K562 (cell line): Measurements from ENCODE around the gene RGMB. TPM values are rescaled to one million over a fixed set of nuclear protein-coding genes. Genes with fewer than 3 reads are reported as not detected.

Experiments used
- ATAC-seq: fragments of 200-7000 bp; cut with Tn5 transposase; 3 replicates; pipeline ENCODE4 v1.9.1; 2020; ENCODE audit warnings: moderate library complexity
- BruUV-seq: library from RNA; stranded (reverse); fragments of 400-500 nt; replicated peaks from 2 replicates; lab custom pipeline; 2021; lab: Mats Ljungman, UMichigan
- CTCF ChIA-PET: fragments of 300-600 bp; formaldehyde crosslinking; extraction: SDS; loops from one replicate; lab custom pipeline; 2021; ENCODE audit warnings: low intra/inter-chr PET ratio; lab: Yijun Ruan, JAX
- POLR2A ChIA-PET: fragments of 300-600, 350-650 bp; sonication (Branson Sonifier 250); formaldehyde crosslinking; extraction: SDS; loops from one replicate; lab custom pipeline; 2021; ENCODE audit warnings: antibody characterized with exemption, inconsistent platforms; lab: Yijun Ruan, JAX
- DNase-seq, 4 experiments: peaks; one replicate each; pipeline versions ENCODE4 v3.0.0 to v3.0.0-alpha.2; 2011 to 2018; ENCODE audit warnings: low spot score in 3 of 4, mixed read lengths in 3 of 4; ENCODE audit errors: extremely low read depth in 1 of 4
- FAIRE-seq: peaks from 2 replicates; lab custom pipeline; 2011; peaks lifted over from hg19 to GRCh38; lab: Jason Lieb, UNC
- H2AFZ ChIP-seq: 2 replicates; pipeline ENCODE4 v1.6.0; 2011; ENCODE audit warnings: low read depth, low read length, control low read depth, inconsistent platforms
- H3K27ac ChIP-seq: fragments of 200-600 bp; 3 replicates; pipeline ENCODE4 v1.8.0; 2011; ENCODE audit warnings: low read depth, mild to moderate bottlenecking, control low read depth, inconsistent platforms, low read length, moderate library complexity, mixed read lengths; ENCODE audit errors: extremely low read depth
- H3K27me3 ChIP-seq, 2 experiments: fragments of 300-600 bp in 1 of 2; 2 replicates in 1 of 2; 3 replicates in 1 of 2; pipeline versions ENCODE4 v1.6.0 to v1.8.0; 2011; ENCODE audit warnings: inconsistent platforms in 2 of 2, low read length in 2 of 2, mild to moderate bottlenecking in 1 of 2, mixed read lengths in 1 of 2, moderate library complexity in 1 of 2; ENCODE audit not compliant: control insufficient read depth in 2 of 2, insufficient read depth in 2 of 2
- H3K36me3 ChIP-seq: fragments of 300-600 bp; 3 replicates; pipeline ENCODE4 v1.8.0; 2011; ENCODE audit warnings: mild to moderate bottlenecking, low read length, inconsistent platforms; ENCODE audit not compliant: control insufficient read depth, insufficient read depth
- H3K4me1 ChIP-seq, 2 experiments: fragments of 200-600 bp in 1 of 2; replicated peaks in 1 of 2; 2 replicates in 1 of 2; 3 replicates in 1 of 2; pipeline versions ENCODE4 v1.5.1 to v1.8.0; 2011; ENCODE audit warnings: inconsistent platforms in 2 of 2, low read length in 2 of 2, mild to moderate bottlenecking in 1 of 2, mixed read lengths in 1 of 2, moderate library complexity in 1 of 2; ENCODE audit not compliant: control insufficient read depth in 2 of 2, insufficient read depth in 2 of 2
- H3K4me2 ChIP-seq: 2 replicates; pipeline ENCODE4 v1.6.1; 2011; ENCODE audit warnings: low read length, control low read depth, inconsistent platforms, mixed read lengths; ENCODE audit not compliant: insufficient read depth
- H3K4me3 ChIP-seq: fragments of 200-600 bp; sonication (generic), shearing (Covaris generic); 2 replicates; pipeline ENCODE4 v1.5.1; 2016; ENCODE audit warnings: control low read depth, inconsistent platforms
- H3K79me2 ChIP-seq: fragments of 200-600 bp; 3 replicates; pipeline ENCODE4 v1.8.0; 2011; ENCODE audit warnings: low read length, inconsistent platforms; ENCODE audit not compliant: control insufficient read depth, insufficient read depth
- H3K9ac ChIP-seq, 2 experiments: 2 replicates each; pipeline versions ENCODE4 v1.6.0 to v1.6.1; 2011; ENCODE audit warnings: low read depth in 2 of 2, low read length in 2 of 2, control low read depth in 1 of 2, inconsistent platforms in 1 of 2, mild to moderate bottlenecking in 1 of 2, mixed read lengths in 1 of 2; ENCODE audit not compliant: insufficient read depth in 1 of 2
- H3K9me1 ChIP-seq: one replicate; pipeline ENCODE4 v1.6.0; 2011; ENCODE audit warnings: inconsistent platforms, mild to moderate bottlenecking, low read length, moderate library complexity; ENCODE audit not compliant: control insufficient read depth, insufficient read depth
- H3K9me3 ChIP-seq: replicated peaks from 2 replicates; pipeline ENCODE4 v1.5.1; 2011; ENCODE audit warnings: low read depth, low read length, inconsistent platforms; ENCODE audit not compliant: control insufficient read depth, insufficient read depth
- H4K20me1 ChIP-seq: replicated peaks from 2 replicates; pipeline ENCODE4 v1.6.1; 2011; ENCODE audit warnings: low read length, inconsistent platforms, mixed read lengths; ENCODE audit not compliant: control insufficient read depth, insufficient read depth
- CREBBP ChIP-seq: IDR thresholded peaks from one replicate; pipeline ENCODE4 v1.6.1; 2012; ENCODE audit warnings: low read depth, mild to moderate bottlenecking, control low read depth, inconsistent platforms, low read length
- ELF2 ChIP-seq: fragments of 250-450 bp; sonication (Bioruptor Pico); IDR thresholded peaks from 2 replicates; pipeline ENCODE4 v1.5.0; 2021; ENCODE audit warnings: mild to moderate bottlenecking
- MCM5 ChIP-seq: fragments of 450-650 bp; IDR thresholded peaks from 2 replicates; pipeline ENCODE4 v1.6.1; 2016; ENCODE audit warnings: low read depth
- NCOA1 ChIP-seq: fragments of 450-650 bp; IDR thresholded peaks from 2 replicates; pipeline ENCODE4 v1.6.1; 2016; ENCODE audit warnings: low read depth
- ZNF316 ChIP-seq: fragments of 450-650 bp; IDR thresholded peaks from 2 replicates; pipeline ENCODE4 v1.6.1; 2016
- ZNF551 ChIP-seq: fragments of 250-450 bp; sonication (Bioruptor Pico); IDR thresholded peaks from 2 replicates; pipeline ENCODE4 v1.5.0; 2021; ENCODE audit warnings: mild to moderate bottlenecking, moderate library complexity
- ZNF778 ChIP-seq: fragments of 450-650 bp; formaldehyde crosslinking; IDR thresholded peaks from 2 replicates; pipeline ENCODE4 v1.4.0; 2020; ENCODE audit warnings: mild to moderate bottlenecking, moderate library complexity
- WGBS: fragments of 100-300 bp; shearing (Covaris generic); methylation state at CpG from one replicate; pipeline ENCODE4 v1.1.6; 2016; ENCODE audit warnings: low coverage, mixed read lengths; ENCODE audit not compliant: insufficient coverage; ENCODE audit errors: missing lambda C conversion rate; 5-methylcytosine and 5-hydroxymethylcytosine counted together
- in situ Hi-C: fragments of 300-500 bp; cut with MboI; formaldehyde crosslinking; loops from 4 replicates; pipeline ENCODE4 v1.15.0; 2018; ENCODE audit warnings: inconsistent platforms, mixed read lengths
- intact Hi-C: fragments of 100-400 bp; cut with micrococcal nuclease; formaldehyde crosslinking; loops from 2 replicates; pipeline ENCODE4 v1.14.2; 2022
- polyA plus RNA-seq, 8 experiments: library from polyadenylated mRNA; depleted of rRNA in 4 of 8; stranded (reverse) in 5 of 8; unstranded in 3 of 8; fragments of >200 nt; fragmentation: Nextera tagmentation in 2 of 8; fragmentation: Illumina TruSeq in 1 of 8; extraction: Ambion mirVana in 2 of 8; extraction: Trizol in 1 of 8; gene quantifications; 2 replicates each; pipeline versions ENCODE4 v1.2.1 to v1.2.3, GENCODE V29; 2011 to 2014; ENCODE audit warnings: inconsistent platforms in 1 of 8, missing spikeins in 1 of 8
- total RNA-seq, 7 experiments: library from RNA; depleted of rRNA in 6 of 7; stranded (reverse); fragments of >200 nt in 6 of 7; fragmentation: Illumina TruSeq in 2 of 7; extraction: Trizol in 2 of 7; gene quantifications; 2 replicates each; pipeline versions ENCODE4 v1.2.1 to v1.2.3, GENCODE V29; 2011 to 2021; ENCODE audit warnings: low replicate concordance in 1 of 7
- TF ChIP-seq, protein P1 (sequence below): IDR thresholded peaks from 3 replicates; pipeline ENCODE4 v1.6.1; 2011; ENCODE audit warnings: borderline replicate concordance, mild to moderate bottlenecking, moderate library complexity; ENCODE audit not compliant: insufficient read length; ENCODE audit errors: extremely low read depth
- TF ChIP-seq, protein P2 (sequence below): sonication (generic); formaldehyde crosslinking; IDR thresholded peaks from 2 replicates; pipeline ENCODE4 v1.8.1; 2023; ENCODE audit warnings: missing genetic modification reagents, mild to moderate bottlenecking, borderline replicate concordance

The RGMB gene
- total and polyA plus RNA-seq, 9 of the 15 experiments (the other 6 are each of a cell fraction or from before 2014, with no cell fraction given): 0.03 to 0.38 TPM; not detected in 7

DNA sequence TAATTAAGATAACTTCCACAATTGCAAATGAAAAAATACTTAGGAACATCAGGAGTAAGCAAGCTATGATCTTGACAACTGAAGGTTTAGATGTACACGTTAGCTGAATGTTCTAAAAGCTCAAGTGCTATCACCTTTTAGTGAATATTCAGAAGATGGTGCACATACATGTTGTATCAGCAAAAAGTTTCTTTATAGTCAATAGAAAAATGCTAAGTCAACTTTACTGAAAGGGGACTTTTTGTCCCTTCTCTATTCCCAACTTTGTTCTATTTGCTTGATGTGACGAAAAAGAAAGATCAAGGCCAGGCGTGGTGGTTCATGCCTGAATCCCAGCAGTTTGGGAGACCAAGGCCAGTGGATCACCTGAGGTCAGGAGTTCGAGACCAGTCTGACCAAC lies 7.6 kb upstream of the RGMB start:
- no peak overlapping the region for H3K27ac ChIP-seq
- no peak overlapping the region for H3K4me2 ChIP-seq
- H3K9ac ChIP-seq: no peak overlapping the region
- no peaks in the 10 kb centered on the region for H3K36me3 ChIP-seq
- no peak overlapping the region for H2AFZ ChIP-seq
- CTCF ChIA-PET: no interaction called here
- intact Hi-C loops (no loop called here), in situ Hi-C loops (no loop called here)
- FAIRE-seq (no peak), DNase-seq (no peak), ATAC-seq (no peak)
- H3K79me2 ChIP-seq: no peaks in the 10 kb centered on the region
- H3K4me1 ChIP-seq: peaks cover 0 to 17% of the 10 kb centered on the region in 2 experiments; a peak in 2 of 5 replicates
- peak; percentile 37; the same call in 1 of the 2 replicates for TF ChIP-seq ZNF316
- no peak for TF ChIP-seq MCM5
- H3K9me3 ChIP-seq: no peaks in the 10 kb centered on the region
- H3K4me3 ChIP-seq: no peak overlapping the region
- BruUV-seq: no TSS peak
- H4K20me1 ChIP-seq: no peaks in the 10 kb centered on the region
- H3K9me1 ChIP-seq: no peaks in the 10 kb centered on the region
- POLR2A ChIA-PET: no interaction called here
- 0% methylated on average over 4 of the region's 4 CpGs for WGBS
- peaks cover 0 to 13% of the 10 kb centered on the region in 2 experiments; a peak in 3 of 5 replicates for H3K27me3 ChIP-seq

DNA sequence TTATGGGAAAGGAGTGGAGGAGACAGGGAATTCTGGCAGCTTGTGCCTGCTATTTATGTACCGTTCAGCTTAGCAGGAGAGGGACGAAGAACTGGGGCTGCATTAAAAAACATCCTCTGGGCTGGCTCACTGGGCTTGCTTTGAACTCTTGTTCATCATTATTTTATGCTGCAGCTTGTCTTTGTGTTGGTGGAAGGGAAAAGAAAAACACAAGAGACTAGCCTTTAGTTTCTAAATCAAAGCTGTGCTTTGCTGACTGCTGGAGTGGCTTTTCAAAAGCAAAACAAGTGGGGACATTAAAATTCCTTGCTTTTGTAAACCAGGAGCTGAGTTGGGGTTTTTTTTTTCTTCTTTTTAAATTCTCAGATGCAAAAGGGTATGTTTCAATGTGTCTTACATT lies 5.9 kb upstream of the RGMB start:
- Histone ChIP-seq H3K4me1 (peaks cover 0 to 17% of the 10 kb centered on the region in 2 experiments; a peak in 2 of 5 replicates), H3K9me3 (no peaks in the 10 kb centered on the region), H3K27me3 (peaks cover 0 to 15% of the 10 kb centered on the region in 2 experiments; a peak in 3 of 5 replicates), H3K79me2 (no peaks in the 10 kb centered on the region), H3K27ac (no peak overlapping the region), H3K9me1 (no peaks in the 10 kb centered on the region), H3K9ac (no peak overlapping the region), H2AFZ (no peak overlapping the region), H4K20me1 (0 out of 2 replicates have a peak, but pooled peaks cover 2% of the 10 kb centered on the region), H3K4me3 (no peak overlapping the region), H3K36me3 (no peaks in the 10 kb centered on the region), H3K4me2 (no peak overlapping the region)
- no TSS peak for BruUV-seq
- ChIA-PET CTCF (no interaction called here), POLR2A (interaction anchor here (1.0 kb wide), 1 partner anchor 14 kb away, joined by 3 read pairs; no protein-coding TSS in a partner anchor)
- no peak for DNase-seq
- no peak for ATAC-seq
- in situ Hi-C loops: no loop called here
- no peak for FAIRE-seq
- intact Hi-C loops: no loop called here
- whole genome bisulfite sequencing: 0% methylated on average over 2 of the region's 2 CpGs
- TF ChIP-seq, protein P1, sequence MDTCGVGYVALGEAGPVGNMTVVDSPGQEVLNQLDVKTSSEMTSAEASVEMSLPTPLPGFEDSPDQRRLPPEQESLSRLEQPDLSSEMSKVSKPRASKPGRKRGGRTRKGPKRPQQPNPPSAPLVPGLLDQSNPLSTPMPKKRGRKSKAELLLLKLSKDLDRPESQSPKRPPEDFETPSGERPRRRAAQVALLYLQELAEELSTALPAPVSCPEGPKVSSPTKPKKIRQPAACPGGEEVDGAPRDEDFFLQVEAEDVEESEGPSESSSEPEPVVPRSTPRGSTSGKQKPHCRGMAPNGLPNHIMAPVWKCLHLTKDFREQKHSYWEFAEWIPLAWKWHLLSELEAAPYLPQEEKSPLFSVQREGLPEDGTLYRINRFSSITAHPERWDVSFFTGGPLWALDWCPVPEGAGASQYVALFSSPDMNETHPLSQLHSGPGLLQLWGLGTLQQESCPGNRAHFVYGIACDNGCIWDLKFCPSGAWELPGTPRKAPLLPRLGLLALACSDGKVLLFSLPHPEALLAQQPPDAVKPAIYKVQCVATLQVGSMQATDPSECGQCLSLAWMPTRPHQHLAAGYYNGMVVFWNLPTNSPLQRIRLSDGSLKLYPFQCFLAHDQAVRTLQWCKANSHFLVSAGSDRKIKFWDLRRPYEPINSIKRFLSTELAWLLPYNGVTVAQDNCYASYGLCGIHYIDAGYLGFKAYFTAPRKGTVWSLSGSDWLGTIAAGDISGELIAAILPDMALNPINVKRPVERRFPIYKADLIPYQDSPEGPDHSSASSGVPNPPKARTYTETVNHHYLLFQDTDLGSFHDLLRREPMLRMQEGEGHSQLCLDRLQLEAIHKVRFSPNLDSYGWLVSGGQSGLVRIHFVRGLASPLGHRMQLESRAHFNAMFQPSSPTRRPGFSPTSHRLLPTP: no peak
- no peak for TF ChIP-seq ELF2 (CRISPR knock-in tag)
- TF ChIP-seq, protein P2, sequence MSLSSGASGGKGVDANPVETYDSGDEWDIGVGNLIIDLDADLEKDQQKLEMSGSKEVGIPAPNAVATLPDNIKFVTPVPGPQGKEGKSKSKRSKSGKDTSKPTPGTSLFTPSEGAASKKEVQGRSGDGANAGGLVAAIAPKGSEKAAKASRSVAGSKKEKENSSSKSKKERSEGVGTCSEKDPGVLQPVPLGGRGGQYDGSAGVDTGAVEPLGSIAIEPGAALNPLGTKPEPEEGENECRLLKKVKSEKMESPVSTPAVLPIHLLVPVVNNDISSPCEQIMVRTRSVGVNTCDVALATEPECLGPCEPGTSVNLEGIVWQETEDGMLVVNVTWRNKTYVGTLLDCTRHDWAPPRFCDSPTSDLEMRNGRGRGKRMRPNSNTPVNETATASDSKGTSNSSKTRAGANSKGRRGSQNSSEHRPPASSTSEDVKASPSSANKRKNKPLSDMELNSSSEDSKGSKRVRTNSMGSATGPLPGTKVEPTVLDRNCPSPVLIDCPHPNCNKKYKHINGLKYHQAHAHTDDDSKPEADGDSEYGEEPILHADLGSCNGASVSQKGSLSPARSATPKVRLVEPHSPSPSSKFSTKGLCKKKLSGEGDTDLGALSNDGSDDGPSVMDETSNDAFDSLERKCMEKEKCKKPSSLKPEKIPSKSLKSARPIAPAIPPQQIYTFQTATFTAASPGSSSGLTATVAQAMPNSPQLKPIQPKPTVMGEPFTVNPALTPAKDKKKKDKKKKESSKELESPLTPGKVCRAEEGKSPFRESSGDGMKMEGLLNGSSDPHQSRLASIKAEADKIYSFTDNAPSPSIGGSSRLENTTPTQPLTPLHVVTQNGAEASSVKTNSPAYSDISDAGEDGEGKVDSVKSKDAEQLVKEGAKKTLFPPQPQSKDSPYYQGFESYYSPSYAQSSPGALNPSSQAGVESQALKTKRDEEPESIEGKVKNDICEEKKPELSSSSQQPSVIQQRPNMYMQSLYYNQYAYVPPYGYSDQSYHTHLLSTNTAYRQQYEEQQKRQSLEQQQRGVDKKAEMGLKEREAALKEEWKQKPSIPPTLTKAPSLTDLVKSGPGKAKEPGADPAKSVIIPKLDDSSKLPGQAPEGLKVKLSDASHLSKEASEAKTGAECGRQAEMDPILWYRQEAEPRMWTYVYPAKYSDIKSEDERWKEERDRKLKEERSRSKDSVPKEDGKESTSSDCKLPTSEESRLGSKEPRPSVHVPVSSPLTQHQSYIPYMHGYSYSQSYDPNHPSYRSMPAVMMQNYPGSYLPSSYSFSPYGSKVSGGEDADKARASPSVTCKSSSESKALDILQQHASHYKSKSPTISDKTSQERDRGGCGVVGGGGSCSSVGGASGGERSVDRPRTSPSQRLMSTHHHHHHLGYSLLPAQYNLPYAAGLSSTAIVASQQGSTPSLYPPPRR: no peak
- TF ChIP-seq ZNF778 (CRISPR knock-in tag): no peak
- no peak for TF ChIP-seq ZNF551 (CRISPR knock-in tag)
- TF ChIP-seq NCOA1: no peak
- no peak for TF ChIP-seq CREBBP
